HFF-Myc (cell line): ENCODE measurements around the gene CXXC5.
"Not testable (repeated sequence)": the region's sequence is repeated elsewhere in the genome, so short reads cannot be mapped to it uniquely, and the experiment has no call there.

Source experiments
- DNase-seq: peaks from one replicate; pipeline ENCODE4 v3.0.0-alpha.2; 2011; ENCODE audit warnings: low read depth; ENCODE audit errors: extremely low read depth
- H3K4me3 ChIP-seq: replicated peaks from 2 replicates; pipeline ENCODE4 v1.5.1; 2011; ENCODE audit warnings: low read depth, mild to moderate bottlenecking, control low read depth, low read length
- CTCF ChIP-seq: IDR thresholded peaks from 2 replicates; pipeline ENCODE4 v1.5.1; 2012; ENCODE audit warnings: mild to moderate bottlenecking, low read depth, low read length, control low read depth; ENCODE audit errors: missing control alignments

Gene CXXC5

GRCh38 chr5:139723986-139724587 lies 75.9 kb downstream of the CXXC5 start:
- no peak for DNase-seq
- TF ChIP-seq CTCF, result no peak
- no peak overlapping the region for H3K4me3 ChIP-seq

- no peak for TF ChIP-seq CTCF
- DNase-seq, result peak; percentile 43
Observed at GRCh38 chr5:139725073-139725830, 77.1 kb downstream of the CXXC5 start.

GRCh38 chr5:139726248-139726647 lies 78.1 kb downstream of the CXXC5 start:
- no peak for TF ChIP-seq CTCF
- no peak overlapping the region for H3K4me3 ChIP-seq
- no peak for DNase-seq

More at GRCh38 chr5:139725073-139725830, 77.1 kb downstream of the CXXC5 start:
- H3K4me3 ChIP-seq, result no peak overlapping the region

GRCh38 chr5:139727615-139728014 lies 79.5 kb downstream of the CXXC5 start:
- H3K4me3 ChIP-seq, DNase-seq: not testable (repeated sequence)

GRCh38 chr5:139731281-139731680 lies 83.1 kb downstream of the CXXC5 start:
- TF ChIP-seq CTCF, result no peak
- H3K4me3 ChIP-seq, result no peak overlapping the region
- no peak for DNase-seq

- no peak for DNase-seq
- no peak for TF ChIP-seq CTCF
- H3K4me3 ChIP-seq, result no peak overlapping the region
Observed at GRCh38 chr5:139732019-139732418, 83.9 kb downstream of the CXXC5 start.

- no peak for TF ChIP-seq CTCF
- no peak for DNase-seq
Observed at GRCh38 chr5:139733010-139733688, 85.0 kb downstream of the CXXC5 start.

More at GRCh38 chr5:139733010-139733688, 85.0 kb downstream of the CXXC5 start:
- no peak overlapping the region for H3K4me3 ChIP-seq
